ENCODE data around the gene XIRP2.
"Not testable (repeated sequence)": the region's sequence is repeated elsewhere in the genome, so short reads cannot be mapped to it uniquely, and the experiment has no call there.

XIRP2 gene

DNA sequence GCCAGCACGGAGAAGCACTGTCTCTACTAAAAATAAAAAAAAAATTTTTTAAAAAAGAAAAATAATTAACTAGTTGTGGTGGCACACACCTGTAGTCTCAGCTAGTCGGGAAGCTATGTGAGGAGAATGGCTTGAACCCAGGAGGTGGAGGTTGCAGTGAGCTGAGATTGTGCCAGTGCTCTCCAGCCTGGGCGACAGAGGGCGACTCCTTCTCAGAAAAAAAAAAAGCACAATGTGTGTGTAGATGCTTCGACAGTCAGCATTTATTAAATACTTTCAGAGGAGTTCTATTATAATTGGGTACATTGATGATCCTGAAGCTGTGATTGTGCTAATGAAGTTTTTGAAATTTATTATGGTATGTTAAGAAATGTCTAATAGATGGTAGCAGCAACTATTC is 46.5 kb downstream of the XIRP2 start:
- DNase-seq = no peak

- no peak for DNase-seq
Measured at GRCh38 chr2:166942377-166942776, 54.1 kb downstream of the XIRP2 start.

- no peak for DNase-seq
Measured at GRCh38 chr2:166944909-166945308, 56.6 kb downstream of the XIRP2 start.

GRCh38 chr2:166957686-166958085 is 69.4 kb downstream of the XIRP2 start:
- no peak for DNase-seq

DNA sequence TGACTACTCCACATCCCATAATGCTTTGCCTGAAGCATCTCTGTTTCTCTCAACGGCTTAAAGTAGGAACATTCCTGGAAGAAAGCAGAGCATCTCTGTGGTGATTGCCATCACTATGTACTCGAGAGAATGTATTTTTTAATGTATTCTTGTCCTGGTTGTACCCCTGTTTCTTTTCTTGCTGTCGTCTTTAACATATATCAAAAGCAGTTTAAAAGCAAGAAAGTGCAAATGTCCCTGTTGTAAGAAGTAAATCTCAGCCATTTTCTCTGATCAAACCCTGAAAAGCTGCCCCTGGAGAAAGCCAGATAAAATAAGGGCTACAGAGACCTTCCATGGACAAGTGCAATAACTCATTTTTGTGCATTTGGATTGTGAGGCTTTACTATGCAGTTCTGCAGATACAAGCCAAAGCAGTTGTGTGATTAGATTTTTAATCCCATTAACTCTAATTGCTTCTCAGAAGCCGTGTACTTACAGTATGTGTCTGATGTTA is 70.8 kb downstream of the XIRP2 start:
- no peak for DNase-seq

DNA sequence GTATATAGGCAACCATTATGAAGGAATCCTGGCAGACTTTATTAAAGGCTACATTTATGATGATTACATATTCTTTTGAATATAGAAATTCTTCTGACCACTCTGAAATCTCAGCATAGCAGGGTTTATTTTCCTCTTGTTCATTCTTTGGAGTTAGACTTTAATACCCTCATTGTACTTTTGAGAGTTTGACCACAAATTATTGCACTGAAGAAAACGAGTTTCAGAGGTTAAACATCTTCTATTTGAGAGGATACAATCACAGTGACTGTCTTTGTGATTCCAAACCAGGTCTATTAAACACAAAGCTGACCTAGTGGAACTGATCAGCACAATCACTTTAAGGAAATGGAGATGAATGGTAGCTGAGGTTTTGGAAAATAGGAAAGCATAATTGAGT is 71.3 kb downstream of the XIRP2 start:
- DNase-seq = no peak

DNA sequence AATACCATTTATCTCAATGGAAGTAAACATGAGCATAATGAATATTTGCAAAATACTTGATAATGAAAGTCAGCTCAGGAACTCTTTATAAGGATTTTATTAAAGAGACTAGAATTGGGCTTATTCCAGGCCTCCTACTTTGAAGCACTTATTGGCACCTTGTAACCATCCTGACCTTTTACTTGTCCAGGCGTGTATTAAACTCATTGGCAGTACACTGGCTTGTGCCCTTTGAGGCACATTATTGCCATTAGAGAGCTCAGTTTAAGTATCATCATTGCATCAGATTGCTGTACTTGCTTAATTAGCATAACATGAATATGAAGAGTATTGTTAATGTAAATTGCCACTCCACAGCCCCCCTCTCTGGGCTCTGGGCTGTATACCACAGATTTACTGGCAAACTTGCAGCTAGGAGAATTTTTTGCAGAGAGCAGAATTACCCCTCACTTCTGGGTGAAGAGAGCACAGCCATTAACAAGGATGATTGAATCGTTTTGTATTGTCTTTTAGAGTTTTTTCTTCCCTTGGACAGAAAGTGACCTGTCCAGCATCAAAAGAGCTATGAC is 72.5 kb downstream of the XIRP2 start:
- DNase-seq = no peak

GRCh38 chr2:166961933-166962332 is 73.7 kb downstream of the XIRP2 start:
- DNase-seq = no peak

GRCh38 chr2:166969486-166969885 is 81.2 kb downstream of the XIRP2 start:
- DNase-seq = no peak

DNA sequence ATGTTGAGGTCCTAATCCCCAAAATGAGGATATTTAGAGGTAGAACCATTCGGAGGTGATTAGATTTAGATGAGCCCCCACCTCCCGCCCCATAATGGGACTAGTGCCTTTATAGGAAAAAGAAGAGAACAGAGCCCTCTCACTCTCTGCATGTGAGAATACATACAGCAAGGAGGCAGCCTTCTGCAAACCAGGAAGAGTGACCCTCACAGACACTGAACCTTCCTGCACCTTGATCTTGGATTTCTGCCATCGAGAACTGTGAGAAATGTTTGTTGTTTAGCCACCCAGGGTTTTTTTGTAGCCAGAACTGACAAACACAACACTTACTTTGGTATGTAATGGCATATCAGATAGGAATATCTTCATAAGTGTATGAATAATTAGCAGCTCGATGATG is 83.7 kb downstream of the XIRP2 start:
- DNase-seq = no peak

- no peak for DNase-seq
Measured at GRCh38 chr2:166972418-166972817, 84.1 kb downstream of the XIRP2 start.

GRCh38 chr2:166984188-166984587 is 95.9 kb downstream of the XIRP2 start:
- DNase-seq = no peak

- no peak for DNase-seq
Measured at GRCh38 chr2:166984797-166985196, 96.5 kb downstream of the XIRP2 start.

GRCh38 chr2:166994588-166995336 is 106.5 kb downstream of the XIRP2 start:
- DNase-seq = no peak

DNA sequence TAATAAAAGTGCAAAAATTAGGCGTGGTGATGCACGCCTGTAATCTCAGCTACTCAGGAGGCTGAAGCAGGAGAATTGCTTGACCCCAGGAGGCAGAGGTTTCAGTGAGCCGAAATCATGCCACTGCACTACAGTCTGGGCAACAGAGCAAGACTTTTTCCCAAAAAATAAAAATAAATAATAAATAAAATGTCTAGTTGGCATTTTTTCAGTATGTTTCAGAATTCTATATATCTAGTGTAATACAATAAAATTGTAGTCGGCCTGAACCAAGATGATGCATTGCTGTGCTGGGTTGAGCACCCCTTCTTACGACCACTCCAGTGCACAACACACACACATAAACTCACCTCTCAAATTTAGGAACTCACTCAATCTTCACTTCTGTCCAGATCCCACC is 108.2 kb downstream of the XIRP2 start:
- no peak for DNase-seq

GRCh38 chr2:167001165-167001564 is 112.9 kb downstream of the XIRP2 start:
- no peak for DNase-seq

DNA sequence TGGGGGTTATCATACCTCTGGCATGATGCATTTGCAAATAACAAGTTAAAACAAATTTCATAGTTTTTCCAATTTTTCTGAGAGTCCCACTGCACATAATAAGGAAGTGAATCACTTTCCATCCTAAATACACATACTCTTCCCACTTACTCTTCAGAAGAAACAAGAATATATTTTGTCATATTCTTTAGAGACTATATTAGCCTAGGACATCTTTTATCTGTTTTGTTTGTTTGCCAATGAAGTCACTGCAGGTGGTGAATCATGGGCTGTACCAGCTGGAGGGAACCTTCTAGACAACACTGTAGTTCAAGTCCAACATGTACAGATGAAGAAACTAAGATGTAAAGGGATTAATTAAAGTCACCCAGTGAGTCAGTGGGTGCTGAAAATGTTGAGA is 116.8 kb downstream of the XIRP2 start:
- DNase-seq = no peak

DNA sequence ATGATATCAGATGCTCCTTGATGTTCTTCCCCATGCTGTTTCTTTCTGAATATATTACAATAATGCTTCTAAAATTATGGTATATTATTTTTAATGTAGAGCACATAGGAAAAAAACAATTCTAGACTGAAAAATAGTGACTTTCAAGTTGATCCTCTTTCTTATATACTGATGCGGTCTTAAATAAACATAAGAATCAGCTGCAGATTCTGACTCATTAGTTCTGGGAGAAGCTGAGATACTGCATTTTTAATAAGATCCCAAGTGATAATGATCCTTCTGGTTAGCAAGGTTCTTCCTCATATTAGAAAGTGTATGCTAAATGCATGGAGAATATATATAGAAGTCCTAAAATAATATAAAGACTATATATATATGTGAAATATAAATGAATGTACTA is 124.9 kb downstream of the XIRP2 start:
- DNase-seq = no peak

DNA sequence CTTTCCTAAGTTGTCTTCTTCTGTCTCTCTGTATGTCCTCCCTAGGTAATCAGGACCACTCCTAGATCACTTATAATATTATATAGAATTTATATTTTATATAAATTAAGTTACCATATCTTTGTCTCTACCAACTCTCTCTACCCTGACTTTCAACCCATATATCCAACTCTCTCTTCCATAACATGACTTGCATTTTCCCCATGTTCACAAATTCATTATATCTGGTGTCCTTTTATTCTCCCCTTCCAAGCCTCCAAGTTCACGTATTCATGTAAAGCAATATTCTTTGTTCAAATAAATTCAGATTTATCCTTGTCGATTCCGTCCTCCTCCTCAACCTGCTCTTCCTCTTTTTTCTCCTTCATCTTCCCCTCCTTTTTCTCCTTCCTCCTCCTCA is 127.5 kb downstream of the XIRP2 start:
- no peak for DNase-seq

DNA sequence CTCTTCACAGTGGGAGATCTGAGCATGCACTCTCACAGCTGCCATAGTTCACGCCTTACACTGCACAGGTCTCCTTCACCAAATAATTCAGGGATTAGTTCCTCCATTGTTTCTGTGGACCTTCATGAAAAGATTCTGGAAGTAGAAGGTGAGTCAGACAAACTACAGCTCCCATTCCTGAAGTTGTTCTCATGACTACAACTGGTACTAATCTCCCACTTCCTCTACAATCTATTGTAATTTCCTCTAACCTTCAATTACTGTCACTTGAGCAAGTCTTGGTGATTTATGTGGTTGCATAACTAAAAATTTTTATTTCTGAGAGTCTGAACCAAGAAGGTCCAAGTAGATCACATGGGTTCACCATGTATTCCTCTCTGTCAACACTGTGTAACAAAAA is 128.7 kb downstream of the XIRP2 start:
- DNase-seq = no peak

DNA sequence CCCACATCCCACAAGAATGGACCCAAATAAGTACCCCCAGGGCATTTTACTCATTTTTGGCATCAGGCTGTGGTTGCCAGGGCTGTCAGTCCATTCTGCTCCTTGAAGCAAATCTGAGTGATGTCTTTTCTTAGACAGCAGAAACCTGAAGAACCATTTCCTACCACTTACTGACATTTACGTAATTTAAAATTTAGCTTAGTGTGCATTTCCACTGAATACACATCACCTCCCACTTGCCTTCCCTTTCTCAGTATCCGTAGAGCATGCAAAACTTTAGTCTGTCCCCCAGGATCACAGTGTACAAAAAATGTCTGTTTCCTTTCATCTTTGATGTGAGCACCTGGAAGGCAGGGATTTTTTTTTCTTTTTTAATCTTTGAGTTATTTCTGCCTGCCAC is 130.3 kb downstream of the XIRP2 start:
- DNase-seq = no peak

DNA sequence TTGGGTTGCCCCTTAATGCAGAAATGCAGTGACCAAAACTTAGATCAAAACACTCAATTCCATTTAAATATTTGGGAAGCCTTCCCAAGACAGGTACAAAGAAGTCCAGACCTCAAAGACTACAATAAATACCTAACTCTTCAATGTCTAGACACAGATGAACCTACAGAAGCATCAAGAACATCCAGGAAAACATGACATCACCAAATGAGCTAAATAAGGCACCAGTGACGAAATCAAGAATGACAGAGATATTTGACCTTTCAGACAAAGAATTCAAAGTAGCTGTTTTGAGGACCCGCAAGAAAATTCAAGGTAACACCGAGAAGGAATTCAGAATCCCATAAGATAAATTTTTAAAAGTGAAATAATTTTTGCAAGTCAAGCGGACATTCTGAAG is 140.2 kb downstream of the XIRP2 start:
- no peak for DNase-seq

DNA sequence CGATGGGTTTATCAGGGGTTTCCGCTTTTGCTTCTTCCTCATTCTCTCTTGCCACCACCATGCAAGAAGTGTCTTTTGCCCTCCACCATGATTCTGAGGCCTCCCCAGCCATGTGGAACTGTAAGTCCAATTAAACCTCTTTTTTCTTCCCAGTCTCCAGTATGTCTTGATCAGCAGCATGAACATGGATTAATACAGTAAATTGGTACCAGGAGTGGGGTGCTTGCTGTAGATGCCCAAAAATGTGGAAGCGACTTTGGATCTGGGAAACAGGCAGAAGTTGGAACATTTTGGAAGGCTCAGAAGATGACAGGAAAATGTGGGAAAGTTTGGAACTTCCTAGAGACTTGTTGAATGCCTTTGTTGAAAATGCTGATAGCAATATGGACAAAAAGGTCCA is 146.7 kb downstream of the XIRP2 start:
- not testable (repeated sequence) for DNase-seq

GRCh38 chr2:167048829-167049228 is 160.5 kb downstream of the XIRP2 start:
- no peak for DNase-seq

- no peak for DNase-seq
Measured at GRCh38 chr2:167049659-167050058, 161.4 kb downstream of the XIRP2 start.
